Measurements from ENCODE around the gene DNM2.

GRCh38 chr19:10756371-10756770 is 38.5 kb downstream of the DNM2 start:
- TF ChIP-seq CTCF (tag by site-specific recombination; IDR thresholded peaks at IDR 0.05) (no peak), ZNF530 (tag by site-specific recombination; IDR thresholded peaks at IDR 0.05; ENCODE audit: low read depth) (no peak), ZNF610 (tag by site-specific recombination; IDR thresholded peaks at IDR 0.05; ENCODE audit: borderline replicate concordance) (no peak), ZNF174 (tag by site-specific recombination; IDR thresholded peaks at IDR 0.05) (no peak), ZNF24 (tag by site-specific recombination; IDR thresholded peaks at IDR 0.05) (no peak), SALL2 (tag by site-specific recombination; IDR thresholded peaks at IDR 0.05; ENCODE audit: borderline replicate concordance) (no peak)
